Amygdala (tissue), 56 donors: ENCODE results near the gene C16orf95.

Experiments
- DNase-seq, 56 donors: peaks; one replicate each; lab custom pipeline; 2025; lab: John Stamatoyannopoulos, UW

The C16orf95 gene

GRCh38 chr16:87295661-87296531 is 21.3 kb downstream of the C16orf95 start:
- DNase-seq = no peak

GRCh38 chr16:87295259-87295658 is 21.9 kb downstream of the C16orf95 start:
- no peak for DNase-seq

DNA sequence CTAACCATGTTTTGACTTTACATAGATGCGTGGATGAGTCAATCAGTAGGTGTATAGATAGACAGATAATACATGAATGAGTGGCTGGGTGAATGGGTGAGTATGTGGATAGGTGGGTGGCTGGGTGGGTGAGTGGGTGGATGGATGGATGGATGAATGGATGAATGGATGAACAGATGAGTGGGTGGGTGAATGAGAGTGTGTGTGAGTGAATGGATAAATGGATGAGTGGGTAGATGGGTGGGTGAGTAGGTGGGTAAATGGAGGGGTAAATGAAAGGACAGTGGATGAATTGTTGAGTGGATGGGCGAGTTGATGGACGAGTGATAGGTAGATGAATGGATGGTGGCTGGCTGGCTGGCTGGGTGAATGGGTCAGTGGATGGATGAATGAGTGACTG is 23.2 kb downstream of the C16orf95 start:
- DNase-seq = no peak

GRCh38 chr16:87291944-87292343 is 25.2 kb downstream of the C16orf95 start:
- no peak for DNase-seq

GRCh38 chr16:87288753-87289362 is 28.3 kb downstream of the C16orf95 start:
- no peak for DNase-seq

DNA sequence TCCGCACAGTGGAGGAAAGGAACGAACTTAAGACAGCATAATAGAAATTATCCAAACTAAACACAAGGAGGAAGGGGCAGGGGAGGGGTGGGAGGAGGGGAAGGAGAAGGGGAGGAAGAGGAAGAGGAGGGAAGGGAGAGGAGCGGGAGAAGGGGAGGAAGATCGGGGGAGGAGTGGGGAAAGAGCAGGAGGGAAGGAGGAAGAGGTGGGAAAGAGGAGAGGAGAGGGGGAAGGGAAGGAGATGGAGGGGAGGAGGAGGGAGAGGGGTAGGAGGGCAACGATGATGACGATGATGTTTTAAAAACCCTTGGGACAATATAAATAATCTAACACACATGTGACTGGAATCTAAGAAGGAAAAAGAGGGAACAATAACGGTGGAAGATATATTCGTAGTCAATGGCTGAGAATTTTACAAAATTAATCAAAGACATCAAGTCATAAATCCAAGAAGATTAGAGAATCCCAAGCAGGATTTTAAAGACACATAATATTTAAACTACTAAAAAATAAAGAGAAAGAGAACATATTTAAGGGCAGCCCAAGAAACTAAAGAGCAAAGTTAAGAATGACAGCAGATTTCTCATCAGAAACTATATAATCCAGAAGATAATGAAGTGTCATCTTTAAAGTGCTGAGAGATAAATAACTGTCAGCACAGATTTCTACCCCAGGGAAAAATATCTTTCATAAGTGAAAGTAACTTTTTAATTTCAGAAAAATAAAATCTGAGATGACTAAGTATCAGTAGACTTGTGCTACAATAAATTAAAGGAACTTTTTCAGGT is 30.2 kb downstream of the C16orf95 start:
- no peak for DNase-seq

- no peak for DNase-seq
Measured at GRCh38 chr16:87284183-87284582, 33.0 kb downstream of the C16orf95 start.

DNA sequence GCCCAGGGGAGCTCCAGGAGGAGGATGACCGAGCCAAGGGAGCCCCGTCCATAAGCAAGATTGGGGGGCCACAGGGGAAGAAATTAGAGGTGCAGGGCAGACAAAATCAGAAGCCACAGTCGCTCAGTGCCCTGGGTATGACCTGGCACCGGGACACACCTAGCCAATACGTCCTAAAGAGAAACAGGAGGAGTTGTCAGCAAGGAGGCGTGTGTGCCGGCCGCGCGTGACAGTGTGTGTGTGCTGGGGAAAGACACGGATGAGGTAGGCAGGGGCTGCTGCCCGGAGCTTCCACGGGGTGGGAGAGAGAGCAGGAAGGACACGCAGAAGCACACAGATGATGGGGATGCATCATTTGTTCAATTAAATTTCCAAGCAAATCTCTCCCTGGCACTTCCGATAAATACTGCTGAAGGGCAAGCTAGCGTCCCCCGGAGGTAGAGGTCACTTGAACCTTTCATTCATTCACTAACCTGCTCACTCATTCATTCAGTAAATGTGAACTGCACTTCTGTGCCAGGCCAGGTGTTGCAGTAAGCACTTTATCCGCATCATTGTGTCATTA is 38.0 kb downstream of the C16orf95 start:
- no peak for DNase-seq

- DNase-seq = peak in 51 of 56 donors; percentile 7 to 79 (median 36)
Measured at GRCh38 chr16:87278191-87279093, 38.8 kb downstream of the C16orf95 start.

DNA sequence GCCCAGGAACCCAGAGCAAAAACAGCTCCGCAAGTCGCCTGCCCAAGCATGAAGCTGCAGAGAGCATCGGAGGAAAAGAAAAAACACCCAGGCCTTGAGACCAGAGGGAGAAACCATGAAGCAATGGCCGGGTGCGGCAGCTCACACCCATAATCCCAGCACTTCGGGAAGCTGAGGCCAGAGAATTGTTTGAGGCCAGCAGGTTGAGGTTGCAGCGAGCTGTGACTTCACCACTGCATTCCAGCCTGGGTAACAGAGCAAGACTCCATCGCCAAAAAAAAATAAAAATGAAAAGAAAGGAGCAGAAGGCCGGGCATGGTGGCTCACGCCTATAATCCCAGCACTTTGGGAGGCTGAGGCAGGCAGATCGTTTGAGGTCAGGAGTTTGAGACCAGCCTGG is 40.3 kb downstream of the C16orf95 start:
- DNase-seq = no peak

- DNase-seq = no peak
Measured at GRCh38 chr16:87276091-87276701, 41.0 kb downstream of the C16orf95 start.

DNA sequence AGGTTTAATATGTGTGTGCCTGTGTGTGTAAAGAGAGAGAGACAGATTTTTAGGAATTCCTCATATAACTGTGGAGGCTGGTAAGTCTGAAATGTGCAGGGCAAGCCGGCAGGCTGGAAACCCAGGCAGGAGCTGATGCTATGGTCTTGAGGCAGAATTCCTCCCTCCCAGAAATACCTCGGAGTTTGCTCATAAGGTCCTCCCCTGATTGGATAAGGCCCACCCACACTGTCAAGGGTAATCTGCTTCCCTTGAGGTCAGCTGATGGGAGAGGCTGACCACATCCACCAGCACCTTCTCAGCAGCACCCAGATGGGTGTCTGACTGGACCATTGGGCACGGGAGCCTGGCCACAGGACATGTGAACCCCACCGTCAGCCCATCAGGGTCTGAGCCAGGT is 42.4 kb downstream of the C16orf95 start:
- no peak for DNase-seq

DNA sequence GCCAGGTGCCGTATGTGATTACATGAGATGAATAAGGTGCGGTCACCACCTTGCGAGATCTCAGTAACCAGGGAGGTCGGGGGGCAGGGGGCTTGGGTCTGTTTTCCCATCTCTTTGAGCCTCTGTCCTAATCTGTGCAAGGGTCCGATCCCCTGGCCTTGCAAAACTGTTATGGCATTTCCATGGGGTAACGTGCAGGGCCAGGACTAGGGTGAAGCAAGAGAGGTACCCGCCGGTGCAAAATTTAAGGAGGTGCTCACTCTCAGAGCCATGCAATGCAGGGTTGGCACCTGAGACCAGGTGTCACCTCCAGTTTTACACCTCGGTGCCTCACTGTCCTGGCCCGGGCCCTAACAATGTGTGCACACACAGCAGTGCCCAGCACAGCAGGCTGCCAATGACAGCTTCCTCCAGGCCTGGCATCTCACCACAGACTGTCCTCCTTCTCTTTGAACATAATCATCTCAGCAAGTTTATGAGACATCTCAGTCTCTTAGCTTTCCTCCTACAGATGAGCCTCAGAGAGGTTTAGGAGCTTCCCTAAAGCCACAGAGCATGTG is 43.6 kb downstream of the C16orf95 start:
- no peak for DNase-seq

GRCh38 chr16:87271256-87271655 is 45.9 kb downstream of the C16orf95 start:
- no peak for DNase-seq

DNA sequence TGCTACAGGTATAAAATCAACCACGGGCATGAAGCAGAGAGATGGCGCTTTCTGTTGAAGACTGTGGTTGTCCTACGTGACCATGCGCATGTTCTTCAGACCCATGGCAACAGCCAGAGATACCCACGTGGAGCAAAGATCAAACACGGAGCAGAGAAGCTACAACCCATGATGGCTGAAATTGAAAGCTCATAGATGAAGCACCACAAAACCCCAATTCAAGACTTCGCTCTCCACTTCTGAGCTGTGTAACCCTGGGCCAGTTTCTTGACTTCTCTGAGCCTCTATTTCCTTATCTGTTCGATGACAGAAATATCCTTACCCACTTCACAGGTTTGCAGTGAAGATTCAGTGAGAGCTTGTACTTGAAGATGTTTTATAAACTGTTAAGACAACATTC is 49.6 kb downstream of the C16orf95 start:
- no peak for DNase-seq

DNA sequence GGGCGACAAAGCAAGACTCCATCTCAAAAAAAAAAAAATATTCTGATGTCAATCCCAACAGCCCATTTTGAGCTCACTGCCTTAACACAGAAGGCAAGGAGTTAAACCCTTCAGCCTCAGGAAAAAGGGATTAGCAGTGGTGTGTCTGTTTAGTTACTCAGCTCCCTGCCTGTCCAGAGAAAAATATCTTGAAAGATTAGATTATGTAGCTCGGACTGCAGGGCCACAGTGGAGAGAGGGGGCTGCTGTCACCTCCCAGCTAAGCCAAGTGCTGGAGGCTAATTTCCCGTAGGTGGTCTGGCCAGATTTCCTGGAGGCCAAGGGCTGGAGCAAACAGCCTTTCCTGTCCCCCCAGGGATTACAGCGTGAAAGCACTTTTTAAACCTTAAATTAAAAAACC is 50.3 kb downstream of the C16orf95 start:
- no peak for DNase-seq

DNA sequence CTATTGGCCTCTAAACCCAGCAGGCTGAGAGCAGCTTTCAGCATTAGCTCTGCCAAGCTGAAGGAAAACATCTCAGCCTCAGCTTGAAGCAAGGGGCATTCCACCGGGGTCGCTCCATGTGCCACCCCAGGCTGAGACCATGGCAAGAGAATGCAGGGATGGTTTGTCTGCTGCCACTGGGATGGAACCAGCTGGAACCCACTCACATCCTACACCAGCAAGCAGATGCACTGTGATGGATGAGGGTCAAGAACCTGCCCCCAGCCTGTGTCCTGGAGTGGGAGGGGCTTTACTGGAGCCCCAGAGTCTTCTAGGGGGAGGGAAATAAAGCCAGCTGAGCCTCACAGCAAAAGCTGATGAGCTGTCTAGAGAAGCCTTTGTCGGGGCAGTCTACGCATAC is 51.9 kb downstream of the C16orf95 start:
- DNase-seq = no peak

- DNase-seq = no peak
Measured at GRCh38 chr16:87264634-87265033, 52.6 kb downstream of the C16orf95 start.

GRCh38 chr16:87263418-87264052 is 53.7 kb downstream of the C16orf95 start:
- no peak for DNase-seq
